Loucy (cell line): ENCODE data around the gene YBX2.
A peak's percentile ranks its signal among the peaks of the same experiment; 100 is the strongest.
"Not testable (repeated sequence)": the region's sequence is repeated elsewhere in the genome, so short reads cannot be mapped to it uniquely, and the experiment has no call there.

Experiments used
- H2AFZ ChIP-seq: fragments of 200-600 bp; sonication (generic); 2 replicates; pipeline ENCODE4 v1.6.0; 2016; ENCODE audit warnings: antibody characterized with exemption, mild to moderate bottlenecking, low read length, moderate library complexity
- H3F3A ChIP-seq: fragments of 200-600 bp; 2 replicates; pipeline ENCODE4 v1.6.0; 2016; ENCODE audit warnings: antibody characterized with exemption, low read depth, mild to moderate bottlenecking
- H3K27me3 ChIP-seq: fragments of 200-600 bp; sonication (generic); 2 replicates; pipeline ENCODE4 v1.6.1; 2014; ENCODE audit warnings: low read length, mild to moderate bottlenecking; ENCODE audit not compliant: insufficient read depth, poor library complexity, severe bottlenecking
- H3K36me3 ChIP-seq: fragments of 200-600 bp; sonication (generic); 2 replicates; pipeline ENCODE4 v1.6.1; 2016; ENCODE audit warnings: low read length; ENCODE audit not compliant: insufficient read depth
- H3K4me1 ChIP-seq: fragments of 200-600 bp; sonication (generic); 2 replicates; pipeline ENCODE4 v1.5.1; 2014; ENCODE audit warnings: low read length, mild to moderate bottlenecking; ENCODE audit not compliant: insufficient read depth, poor library complexity, severe bottlenecking
- H3K4me2 ChIP-seq: fragments of 200-600 bp; sonication (generic); 2 replicates; pipeline ENCODE4 v1.6.0; 2014; ENCODE audit warnings: antibody characterized with exemption, low read length, low read depth, mild to moderate bottlenecking; ENCODE audit not compliant: poor library complexity, severe bottlenecking
- H3K4me3 ChIP-seq: fragments of 200-600 bp; sonication (generic); 2 replicates; pipeline ENCODE4 v1.5.1; 2014; ENCODE audit warnings: low read length, mild to moderate bottlenecking, mixed read lengths; ENCODE audit not compliant: poor library complexity, severe bottlenecking
- H3K79me2 ChIP-seq: fragments of 200-600 bp; sonication (generic); 2 replicates; pipeline ENCODE4 v1.6.1; 2014; ENCODE audit warnings: low read length; ENCODE audit not compliant: insufficient read depth
- H3K9ac ChIP-seq: fragments of 200-600 bp; sonication (generic); 2 replicates; pipeline ENCODE4 v1.6.0; 2014; ENCODE audit warnings: mild to moderate bottlenecking, low read depth, low read length, moderate library complexity; ENCODE audit not compliant: poor library complexity, severe bottlenecking
- H3K9me2 ChIP-seq: fragments of 200-600 bp; sonication (generic); replicated peaks from 2 replicates; pipeline ENCODE4 v1.6.1; 2016; ENCODE audit warnings: low read depth, low read length, mixed read lengths
- H3K9me3 ChIP-seq: fragments of 200-600 bp; sonication (generic); 2 replicates; pipeline ENCODE4 v1.6.1; 2014; ENCODE audit warnings: mild to moderate bottlenecking, antibody characterized with exemption, low read length, low read depth; ENCODE audit not compliant: insufficient read depth
- H4K20me1 ChIP-seq: fragments of 200-600 bp; sonication (generic); 2 replicates; pipeline ENCODE4 v1.6.0; 2014; ENCODE audit warnings: antibody characterized with exemption, low read length, mild to moderate bottlenecking; ENCODE audit not compliant: insufficient read depth, poor library complexity, severe bottlenecking
- CTCF ChIP-seq: fragments of 200-600 bp; sonication (generic); conservative IDR thresholded peaks from 2 replicates; pipeline ENCODE4 v1.5.1; 2014; ENCODE audit warnings: mild to moderate bottlenecking, antibody characterized with exemption, low read length
- EZH2phosphoT487 ChIP-seq: fragments of 200-600 bp; IDR thresholded peaks from 2 replicates; pipeline ENCODE4 v1.6.1; 2018; ENCODE audit warnings: antibody characterized with exemption, mild to moderate bottlenecking, moderate library complexity, borderline replicate concordance

Gene YBX2

GRCh38 chr17:7246779-7247178 is 47.7 kb downstream of the YBX2 start:
- H3K9me2 ChIP-seq = no peaks in the 10 kb centered on the region
- no peak overlapping the region for H3K4me3 ChIP-seq
- peaks cover 61% of the 10 kb centered on the region for H3K79me2 ChIP-seq
- TF ChIP-seq EZH2phosphoT487 (no peak), CTCF (no peak)
- no peak overlapping the region for H3K4me2 ChIP-seq
- H3K9ac ChIP-seq = no peak overlapping the region
- peaks cover 38% of the 10 kb centered on the region for H4K20me1 ChIP-seq
- H3K27me3 ChIP-seq = no peaks in the 10 kb centered on the region
- peaks cover 32% of the 10 kb centered on the region for H3K4me1 ChIP-seq
- 0 out of 2 replicates have a peak, but pooled peaks cover 3% of the 10 kb centered on the region for H3F3A ChIP-seq
- H3K36me3 ChIP-seq = peaks cover 23% of the 10 kb centered on the region; the same call in 1 of the 2 replicates
- no peak overlapping the region for H2AFZ ChIP-seq
- no peaks in the 10 kb centered on the region for H3K9me3 ChIP-seq

GRCh38 chr17:7243838-7244237 is 50.6 kb downstream of the YBX2 start:
- not testable (repeated sequence) for H3K4me3 ChIP-seq, H3K9me3 ChIP-seq, H3K9me2 ChIP-seq, H3K4me2 ChIP-seq, H2AFZ ChIP-seq, H3K9ac ChIP-seq, H3F3A ChIP-seq, H3K27me3 ChIP-seq
- H3K4me1 ChIP-seq = peaks cover 29% of the 10 kb centered on the region
- peaks cover 23% of the 10 kb centered on the region; the same call in 1 of the 2 replicates for H3K36me3 ChIP-seq
- H3K79me2 ChIP-seq = peaks cover 60% of the 10 kb centered on the region
- peaks cover 16% of the 10 kb centered on the region for H4K20me1 ChIP-seq

- Histone ChIP-seq H3K4me3 (peak overlapping the region; percentile 86), H3K4me1 (peaks cover 25% of the 10 kb centered on the region), H3K79me2 (peaks cover 59% of the 10 kb centered on the region), H3K4me2 (peak overlapping the region; percentile 75), H3K36me3 (peaks cover 23% of the 10 kb centered on the region; the same call in 1 of the 2 replicates), H3K9me2 (no peaks in the 10 kb centered on the region), H3F3A (0 out of 2 replicates have a peak, but pooled peaks cover 3% of the 10 kb centered on the region), H3K9me3 (no peaks in the 10 kb centered on the region), H4K20me1 (peaks cover 12% of the 10 kb centered on the region), H3K9ac (no peak overlapping the region), H2AFZ (no peak overlapping the region), H3K27me3 (peaks cover 5% of the 10 kb centered on the region)
- TF ChIP-seq CTCF (no peak), EZH2phosphoT487 (no peak)
Observed at GRCh38 chr17:7243453-7243729, 51.0 kb downstream of the YBX2 start.

DNA sequence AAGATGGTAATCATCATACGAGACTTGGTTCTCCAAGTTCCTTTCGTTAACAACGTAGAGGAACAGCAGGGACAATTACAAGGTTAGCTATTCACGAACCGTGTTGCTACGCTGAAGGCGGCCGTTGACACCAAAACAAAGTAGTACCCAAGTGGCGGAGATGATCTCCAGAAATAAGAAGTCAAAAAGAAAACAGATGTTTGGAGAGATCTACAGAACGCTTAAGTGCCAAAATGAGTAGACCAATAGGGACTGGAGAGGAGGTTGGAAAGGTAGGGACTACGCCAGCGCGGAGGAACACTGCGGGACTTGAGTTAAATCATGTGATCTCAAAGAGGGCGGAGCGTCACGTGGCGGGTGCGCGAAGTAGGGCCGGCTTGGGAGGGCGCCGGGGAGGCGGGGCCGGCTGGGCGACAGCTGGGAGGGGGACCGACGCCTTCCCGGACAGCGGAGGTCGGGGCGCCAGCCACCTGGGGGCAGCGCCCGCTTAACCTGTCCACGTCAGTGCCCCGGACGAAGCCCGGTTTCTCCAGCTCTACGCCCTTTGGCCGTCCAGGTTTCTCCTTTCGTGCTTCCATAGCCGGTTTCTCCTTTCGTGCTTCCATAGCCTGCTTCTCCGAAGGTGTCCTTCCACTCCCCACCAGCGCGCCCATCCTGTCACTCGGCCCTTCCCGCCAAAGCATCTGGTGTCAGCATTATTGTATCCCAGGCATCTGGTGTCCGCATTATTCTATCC is 51.6 kb downstream of the YBX2 start:
- Histone ChIP-seq H3K27me3 (peaks cover 5% of the 10 kb centered on the region), H4K20me1 (peaks cover 12% of the 10 kb centered on the region), H3K4me3 (peak overlapping the region; percentile 86), H3K36me3 (peaks cover 23% of the 10 kb centered on the region; the same call in 1 of the 2 replicates), H3F3A (0 out of 2 replicates have a peak, but pooled peaks cover 3% of the 10 kb centered on the region), H3K9ac (peak overlapping the region; percentile 86), H3K9me2 (no peaks in the 10 kb centered on the region), H2AFZ (peak overlapping the region; percentile 87), H3K4me1 (peaks cover 25% of the 10 kb centered on the region), H3K4me2 (peak overlapping the region; percentile 75), H3K9me3 (no peaks in the 10 kb centered on the region), H3K79me2 (peaks cover 56% of the 10 kb centered on the region)
- TF ChIP-seq CTCF = no peak; the same call in 1 of the 2 replicates
- no peak for TF ChIP-seq EZH2phosphoT487
